Activated T-cell treated with anti-CD3 and anti-CD28 coated beads for 1 hour (primary cell): ENCODE measurements around the gene ATP5ME.

ENCODE experiments used
- DNase-seq: peaks from one replicate; pipeline ENCODE4 v3.0.0-alpha.2; 2020; ENCODE audit warnings: low read depth

ATP5ME gene

DNA sequence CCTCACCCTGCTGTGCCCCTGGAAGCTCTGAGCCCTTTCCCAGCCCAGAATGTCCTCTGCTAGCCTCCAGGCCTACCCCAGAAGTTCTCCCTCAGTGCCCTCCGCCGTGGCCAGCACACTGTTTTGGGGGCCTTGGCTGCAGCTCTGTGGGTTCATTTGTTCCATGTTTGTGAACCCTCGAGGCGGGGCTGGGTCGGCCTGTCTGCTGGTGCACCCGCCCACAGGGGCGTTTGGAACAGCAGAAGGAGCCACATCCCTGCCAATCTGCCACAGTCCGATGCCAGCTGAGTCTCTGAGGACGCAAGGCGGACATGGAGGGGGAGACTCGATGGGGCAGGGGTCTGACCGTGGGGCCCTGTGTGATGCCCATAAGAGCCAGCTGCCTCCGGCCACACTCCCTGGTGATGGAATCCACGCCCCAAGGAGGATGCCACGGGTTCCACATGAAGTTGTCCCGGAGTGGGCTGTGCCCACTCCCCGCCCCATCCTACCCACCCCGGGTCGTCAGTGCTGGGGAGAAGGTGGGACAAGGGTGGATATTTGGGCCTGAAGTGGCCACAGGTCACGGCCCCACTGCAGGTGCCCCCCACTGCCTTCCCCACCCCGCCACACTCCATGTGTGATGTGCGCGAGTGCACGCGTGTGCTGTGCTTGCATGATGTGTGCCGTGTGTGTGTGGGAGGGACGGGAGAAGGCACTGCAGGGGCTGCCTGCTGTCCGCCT lies 7.1 kb downstream of the ATP5ME start:
- DNase-seq = no peak

DNA sequence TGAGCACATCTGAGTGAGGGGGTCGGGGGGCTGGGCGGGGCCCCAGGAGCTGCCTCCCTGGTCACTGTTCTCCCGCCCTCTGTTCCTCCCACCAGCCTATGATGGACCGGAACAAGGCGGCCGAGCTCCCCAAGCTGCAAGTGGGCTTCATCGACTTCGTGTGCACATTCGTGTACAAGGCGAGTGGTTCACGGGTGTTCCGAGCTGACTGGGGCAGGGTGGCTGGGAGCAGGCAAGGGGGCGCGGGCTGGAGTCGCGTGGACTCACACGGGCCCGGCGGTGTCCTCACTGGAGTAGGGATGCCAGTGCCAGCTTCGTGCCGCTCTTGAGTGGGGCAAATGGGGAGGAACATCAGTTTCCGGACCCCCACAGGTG lies 7.7 kb downstream of the ATP5ME start:
- no peak for DNase-seq

DNA sequence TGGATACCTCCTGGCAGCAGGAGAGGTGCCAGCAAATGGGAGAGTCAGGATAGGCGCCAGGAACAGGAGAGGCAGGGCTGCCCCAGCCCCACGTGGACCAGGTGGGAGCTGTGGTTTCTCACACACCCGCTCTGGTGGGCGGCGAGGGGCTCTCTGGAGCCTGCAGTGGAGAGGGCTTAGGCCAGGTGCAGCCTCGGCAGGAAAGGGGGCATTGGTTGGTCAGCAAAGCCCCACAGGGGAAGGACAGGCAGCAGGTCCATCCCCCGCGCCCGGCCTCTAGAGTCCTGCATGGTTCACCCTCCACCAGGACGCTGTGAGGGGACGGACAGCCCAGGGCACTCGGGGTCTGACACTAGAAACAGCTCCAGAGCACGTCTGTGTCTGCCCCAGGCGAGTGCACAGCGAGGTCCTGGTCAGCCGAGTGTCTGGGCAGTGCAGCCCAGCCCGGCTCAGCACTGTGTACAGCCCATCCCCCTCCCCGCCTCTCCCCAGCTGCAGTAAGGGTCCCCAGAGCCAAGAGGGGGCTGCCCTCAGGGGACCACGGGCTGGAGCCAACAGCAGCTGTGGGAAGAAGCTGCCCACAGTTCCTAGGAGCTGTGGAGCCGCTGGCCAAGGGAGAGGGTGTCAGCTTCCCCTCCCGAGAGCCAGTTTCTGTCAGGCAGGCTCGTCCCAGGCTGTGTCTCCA lies 8.2 kb downstream of the ATP5ME start:
- DNase-seq = no peak

DNA sequence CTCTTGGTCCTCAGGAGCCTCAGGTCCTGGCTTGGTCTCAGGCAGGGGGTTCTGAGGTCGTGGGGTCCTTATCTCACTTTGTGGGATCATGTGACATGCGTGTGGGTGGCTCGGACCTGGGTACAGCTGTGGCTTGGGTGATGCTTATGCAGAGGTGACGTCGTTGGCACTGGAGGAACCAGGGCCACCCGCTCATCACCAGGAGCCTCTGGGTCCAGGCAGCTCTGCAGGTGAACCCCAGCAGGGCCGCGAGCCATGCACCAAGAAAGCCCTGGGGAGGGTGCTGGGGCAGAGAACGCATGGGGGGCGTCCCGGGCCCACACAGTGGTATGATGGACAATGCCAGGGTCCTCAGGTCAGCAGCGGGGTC lies 8.7 kb downstream of the ATP5ME start:
- no peak for DNase-seq

DNA sequence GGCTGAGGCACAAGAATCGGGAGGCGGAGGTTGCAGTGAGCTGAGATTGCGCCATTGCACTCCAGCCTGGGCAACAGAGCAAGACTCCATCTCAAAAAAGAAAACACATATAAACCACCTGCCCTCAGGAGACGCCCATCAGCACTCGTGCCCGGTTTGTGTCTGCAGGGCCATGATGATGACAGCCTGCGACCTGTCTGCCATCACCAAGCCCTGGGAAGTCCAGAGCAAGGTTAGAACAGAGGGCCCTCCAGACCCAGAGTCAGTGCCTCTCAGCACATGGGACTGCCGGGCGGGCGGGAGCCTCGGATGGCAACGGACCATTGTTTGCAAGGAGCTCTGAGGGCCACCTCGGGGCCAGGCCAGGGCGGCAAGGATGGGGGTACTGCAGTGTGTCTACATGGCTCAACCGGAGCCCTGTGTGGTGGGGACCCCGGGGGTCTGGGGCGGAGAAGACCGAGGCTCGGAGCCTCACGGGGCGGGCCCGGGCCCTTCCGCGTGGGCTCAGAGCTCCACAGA lies 9.3 kb downstream of the ATP5ME start:
- DNase-seq = no peak

DNA sequence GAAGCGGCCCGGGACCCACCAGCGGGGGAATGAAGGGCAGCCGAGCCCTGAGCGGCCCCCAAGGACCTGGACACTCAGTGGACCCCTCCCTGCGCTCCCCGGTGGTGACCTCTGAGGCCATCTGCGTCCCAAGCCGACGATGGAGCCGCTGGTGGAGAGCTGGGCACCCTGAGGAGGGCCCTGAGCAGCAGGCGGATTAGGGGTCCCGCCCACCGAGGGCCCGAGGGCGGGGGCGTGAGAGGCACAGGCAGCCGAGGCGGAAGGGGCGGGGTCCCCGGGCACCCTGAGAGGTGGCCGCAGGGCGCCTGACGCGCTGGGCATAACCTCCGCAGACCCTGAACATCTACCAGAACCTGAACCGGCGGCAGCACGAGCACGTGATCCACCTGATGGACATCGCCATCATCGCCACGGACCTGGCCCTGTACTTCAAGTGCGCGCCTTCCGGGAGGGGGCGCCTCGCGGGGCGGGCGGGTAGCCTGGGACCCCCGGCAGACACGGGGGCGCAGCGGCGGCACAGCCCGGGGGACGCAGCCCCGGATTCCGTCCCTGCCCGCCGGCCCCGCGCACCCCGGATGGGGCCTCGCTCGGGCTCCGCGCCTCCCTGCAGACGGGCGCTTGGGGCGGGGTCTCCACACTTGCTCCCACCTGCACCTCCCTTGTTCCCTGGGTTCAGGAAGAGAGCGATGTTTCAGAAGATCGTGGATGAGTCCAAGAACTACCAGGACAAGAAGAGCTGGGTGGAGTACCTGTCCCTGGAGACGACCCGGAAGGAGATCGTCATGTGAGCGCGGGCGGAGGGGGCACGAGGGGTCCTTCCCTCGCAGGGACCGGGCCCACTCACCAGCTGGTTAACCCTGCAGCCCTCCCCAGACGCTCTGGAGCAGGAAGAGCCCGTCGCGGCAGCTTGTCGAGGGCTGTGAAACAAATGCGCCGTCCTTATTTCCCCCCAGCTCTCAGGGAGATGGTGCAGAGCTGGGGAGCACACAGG lies 10.3 kb downstream of the ATP5ME start:
- peak; percentile 67 for DNase-seq

DNA sequence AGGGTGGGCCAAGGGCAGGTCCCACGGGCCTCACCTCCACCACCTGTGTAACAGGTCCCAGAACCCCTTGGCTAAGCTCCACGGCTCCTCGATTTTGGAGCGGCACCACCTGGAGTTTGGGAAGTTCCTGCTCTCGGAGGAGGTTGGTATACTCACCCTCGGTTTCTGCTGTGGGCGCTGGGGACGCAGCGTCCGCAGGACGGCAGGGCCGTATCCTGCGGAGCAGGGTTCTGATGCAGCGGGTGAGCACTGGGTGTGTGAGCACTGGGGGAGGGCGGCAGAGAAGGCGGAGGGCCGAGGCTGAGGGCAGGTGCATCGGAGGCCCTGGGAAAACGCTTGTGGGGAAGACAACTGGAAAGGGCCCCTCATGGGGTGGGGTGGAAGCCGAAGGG lies 11.0 kb downstream of the ATP5ME start:
- no peak for DNase-seq

DNA sequence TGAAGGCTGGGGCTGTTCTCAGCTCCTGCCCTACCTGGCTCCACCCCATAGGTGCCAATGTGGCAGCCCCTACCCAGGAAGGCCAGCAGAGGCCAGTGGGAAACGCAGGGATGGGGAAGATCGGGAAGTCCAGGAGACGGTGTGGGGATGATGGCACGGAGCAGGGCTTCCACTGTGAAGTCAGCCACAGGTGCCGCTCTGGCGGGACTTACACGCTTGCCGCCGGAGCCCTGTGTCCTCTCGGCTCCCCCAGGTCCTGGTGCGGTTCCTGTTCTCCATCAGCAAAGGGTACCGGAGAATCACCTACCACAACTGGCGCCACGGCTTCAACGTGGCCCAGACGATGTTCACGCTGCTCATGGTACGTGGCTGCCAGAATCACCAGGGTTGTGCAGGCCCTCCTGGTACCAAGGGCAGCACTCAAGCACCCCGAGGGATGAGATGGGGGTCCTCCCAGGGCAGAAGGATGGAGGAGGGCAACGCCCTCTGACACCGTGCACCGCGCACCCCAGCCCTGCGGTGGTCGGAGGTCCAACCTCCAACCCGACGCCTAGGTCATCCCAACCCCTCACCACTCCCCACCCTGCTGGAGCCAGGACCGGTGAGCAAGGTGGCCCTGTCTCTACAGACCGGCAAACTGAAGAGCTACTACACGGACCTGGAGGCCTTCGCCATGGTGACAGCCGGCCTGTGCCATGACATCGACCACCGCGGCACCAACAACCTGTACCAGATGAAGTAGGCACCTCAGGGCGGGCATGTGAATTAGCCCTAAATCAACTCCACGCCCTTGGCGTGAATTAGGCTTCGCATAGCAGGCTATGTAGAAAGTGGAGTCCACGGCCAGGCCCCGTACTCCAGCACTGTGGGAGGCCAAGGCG lies 12.0 kb downstream of the ATP5ME start:
- no peak for DNase-seq

DNA sequence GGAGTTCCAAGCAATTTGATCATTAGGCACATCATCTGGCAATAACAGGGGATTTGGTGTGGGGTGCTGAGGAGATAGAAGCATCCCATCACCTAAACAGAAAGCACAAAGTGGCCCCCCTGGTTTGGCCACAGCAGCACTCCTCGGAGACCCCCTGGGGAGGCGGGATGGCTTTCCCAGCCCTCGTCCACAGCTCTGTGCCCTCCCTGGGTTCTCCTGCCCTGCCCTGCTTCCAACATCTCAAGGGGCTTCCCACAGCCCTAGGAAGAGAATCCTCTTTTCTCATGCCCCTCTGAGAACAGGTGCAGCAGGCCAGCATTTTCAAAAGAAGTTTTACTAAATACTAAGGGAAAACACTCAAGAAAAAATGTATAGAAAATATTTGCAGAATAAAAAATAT lies 12.8 kb downstream of the ATP5ME start:
- no peak for DNase-seq

DNA sequence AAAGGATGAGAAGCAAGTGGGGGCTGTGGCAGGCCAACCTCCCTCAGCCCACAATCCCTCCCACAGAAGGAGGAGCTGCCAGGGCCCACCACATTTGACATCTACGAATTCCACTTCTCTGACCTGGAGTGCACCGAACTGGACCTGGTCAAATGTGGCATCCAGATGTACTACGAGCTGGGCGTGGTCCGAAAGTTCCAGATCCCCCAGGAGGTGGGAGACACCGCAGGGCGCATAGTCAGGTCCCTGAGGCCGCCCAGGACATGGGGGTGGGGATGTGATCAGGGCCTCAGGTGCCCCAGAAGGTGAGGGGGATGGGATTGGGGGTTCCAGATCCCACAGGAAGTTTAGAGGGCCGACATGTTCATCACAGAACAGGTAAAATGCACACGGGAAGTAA lies 13.7 kb downstream of the ATP5ME start:
- DNase-seq = no peak

DNA sequence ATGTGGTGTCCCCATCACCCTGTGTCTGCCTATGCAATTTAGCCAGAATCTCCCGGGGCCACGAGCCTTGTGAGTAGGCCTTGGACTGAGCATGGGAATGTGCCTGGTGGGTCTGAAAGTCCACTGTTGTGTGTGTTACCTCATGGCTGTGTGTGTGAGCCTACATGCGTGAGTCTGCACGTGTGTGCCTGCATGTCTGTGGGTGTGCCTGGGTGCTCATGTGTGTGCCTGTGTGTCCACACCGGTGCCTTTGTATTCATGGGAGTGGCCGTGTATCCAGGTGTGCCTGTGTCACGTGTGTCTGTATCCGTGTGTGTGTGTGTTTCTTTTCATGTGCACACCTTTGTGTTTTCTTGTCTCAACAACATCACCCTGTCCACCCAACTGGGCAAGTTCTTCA lies 14.2 kb downstream of the ATP5ME start:
- no peak for DNase-seq

DNA sequence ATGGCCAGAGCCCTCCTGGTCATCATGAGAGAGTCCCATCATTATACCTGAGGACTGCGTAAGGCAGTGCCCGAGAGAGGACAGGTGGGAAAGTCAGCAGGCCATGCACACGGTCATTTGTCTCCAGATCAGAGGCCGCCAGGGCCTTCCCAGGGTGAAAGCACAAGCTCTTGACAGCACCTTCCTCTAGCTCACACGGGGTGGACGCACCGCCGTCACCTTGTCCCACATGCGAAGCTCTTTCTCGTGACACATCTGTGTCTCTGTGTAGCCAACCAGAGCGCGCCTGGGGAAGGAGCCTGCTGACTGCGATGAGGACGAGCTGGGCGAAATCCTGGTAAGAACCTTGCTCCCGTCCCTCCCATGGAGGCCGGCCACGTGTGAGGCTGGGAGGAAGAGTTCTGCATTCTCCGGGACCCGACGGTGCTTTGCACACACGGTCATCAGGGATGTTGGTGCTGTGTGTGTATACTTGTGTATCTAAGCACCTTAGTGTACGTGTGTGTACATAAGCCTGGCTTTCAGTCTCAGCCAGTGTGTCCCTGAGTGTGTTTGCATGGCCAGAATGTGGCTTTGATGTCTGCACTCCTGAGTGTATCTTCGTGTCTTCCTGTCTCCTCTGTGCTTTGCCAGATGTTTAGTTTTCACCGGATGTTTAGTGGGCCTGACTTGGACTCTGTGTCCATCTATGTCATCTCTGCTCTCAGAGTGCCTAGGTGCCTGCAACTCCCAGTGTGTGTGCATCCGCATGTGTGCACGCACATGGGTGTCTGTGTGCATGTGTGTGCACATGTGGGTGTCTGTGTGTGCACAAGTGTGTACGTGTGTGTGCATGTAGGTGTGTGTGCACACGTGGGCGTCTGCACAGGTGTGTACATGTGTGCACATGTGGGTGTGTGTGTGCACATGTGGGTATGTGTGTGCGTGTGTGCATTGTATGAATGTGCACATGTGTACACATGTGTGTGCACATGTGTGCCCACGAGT lies 15.1 kb downstream of the ATP5ME start:
- DNase-seq = no peak

DNA sequence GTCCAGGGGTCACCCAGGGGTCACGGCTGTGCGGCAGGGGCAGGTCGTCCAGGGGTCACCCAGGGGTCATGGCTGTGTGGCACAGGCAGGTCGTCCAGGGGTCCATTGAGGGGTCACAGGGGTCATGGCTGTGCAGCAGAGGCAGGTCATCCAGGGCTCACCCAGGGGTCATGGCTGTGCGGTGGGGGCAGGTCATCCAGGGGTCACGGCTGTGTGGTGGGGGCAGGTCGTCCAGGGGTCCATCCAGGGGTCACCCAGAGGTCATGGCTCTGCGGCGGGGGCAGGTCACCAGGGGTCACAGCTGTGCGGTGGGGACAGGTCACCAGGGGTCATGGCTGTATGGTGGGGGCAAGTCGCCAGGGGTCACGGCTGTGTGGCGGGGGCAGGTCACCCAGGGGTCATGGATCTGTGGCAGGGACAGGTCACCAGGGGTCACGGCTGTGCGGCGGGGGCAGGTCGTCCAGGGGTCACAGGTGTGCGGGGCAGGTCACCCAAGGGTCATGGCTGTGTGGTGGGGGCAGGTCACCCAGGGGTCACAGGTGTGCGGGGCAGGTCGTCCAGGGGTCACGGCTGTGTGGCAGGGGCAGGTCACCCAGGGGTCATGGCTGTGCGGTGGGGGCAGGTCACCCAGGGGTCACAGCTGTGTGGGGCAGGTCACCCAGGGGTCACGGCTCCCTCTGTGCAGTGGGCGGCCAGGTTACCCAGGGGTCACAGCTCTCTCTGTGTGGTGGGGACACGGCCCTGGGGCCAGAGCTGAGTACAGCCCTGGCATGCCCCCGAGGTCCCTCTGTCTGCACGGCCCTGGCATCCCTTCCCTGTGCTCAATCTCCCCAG lies 16.0 kb downstream of the ATP5ME start:
- no peak for DNase-seq

DNA sequence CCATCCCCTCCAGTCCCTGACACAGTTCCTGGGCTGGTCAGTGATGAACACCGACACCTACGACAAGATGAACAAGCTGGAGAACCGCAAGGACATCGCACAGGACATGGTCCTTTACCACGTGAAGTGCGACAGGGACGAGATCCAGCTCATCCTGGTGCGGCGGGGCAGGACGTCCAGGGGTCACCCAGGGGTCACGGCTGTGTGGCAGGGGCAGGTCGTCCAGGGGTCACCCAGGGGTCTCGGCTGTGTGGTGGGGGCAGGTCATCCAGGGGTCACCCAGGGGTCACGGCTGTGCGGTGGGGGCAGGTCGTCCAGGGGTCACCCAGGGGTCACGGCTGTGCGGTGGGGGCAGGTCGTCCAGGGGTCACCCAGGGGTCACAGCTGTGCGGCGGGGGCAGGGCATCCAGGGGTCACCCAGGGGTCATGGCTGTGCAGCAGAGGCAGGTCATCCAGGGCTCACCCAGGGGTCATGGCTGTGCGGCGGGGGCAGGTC lies 16.7 kb downstream of the ATP5ME start:
- no peak for DNase-seq

DNA sequence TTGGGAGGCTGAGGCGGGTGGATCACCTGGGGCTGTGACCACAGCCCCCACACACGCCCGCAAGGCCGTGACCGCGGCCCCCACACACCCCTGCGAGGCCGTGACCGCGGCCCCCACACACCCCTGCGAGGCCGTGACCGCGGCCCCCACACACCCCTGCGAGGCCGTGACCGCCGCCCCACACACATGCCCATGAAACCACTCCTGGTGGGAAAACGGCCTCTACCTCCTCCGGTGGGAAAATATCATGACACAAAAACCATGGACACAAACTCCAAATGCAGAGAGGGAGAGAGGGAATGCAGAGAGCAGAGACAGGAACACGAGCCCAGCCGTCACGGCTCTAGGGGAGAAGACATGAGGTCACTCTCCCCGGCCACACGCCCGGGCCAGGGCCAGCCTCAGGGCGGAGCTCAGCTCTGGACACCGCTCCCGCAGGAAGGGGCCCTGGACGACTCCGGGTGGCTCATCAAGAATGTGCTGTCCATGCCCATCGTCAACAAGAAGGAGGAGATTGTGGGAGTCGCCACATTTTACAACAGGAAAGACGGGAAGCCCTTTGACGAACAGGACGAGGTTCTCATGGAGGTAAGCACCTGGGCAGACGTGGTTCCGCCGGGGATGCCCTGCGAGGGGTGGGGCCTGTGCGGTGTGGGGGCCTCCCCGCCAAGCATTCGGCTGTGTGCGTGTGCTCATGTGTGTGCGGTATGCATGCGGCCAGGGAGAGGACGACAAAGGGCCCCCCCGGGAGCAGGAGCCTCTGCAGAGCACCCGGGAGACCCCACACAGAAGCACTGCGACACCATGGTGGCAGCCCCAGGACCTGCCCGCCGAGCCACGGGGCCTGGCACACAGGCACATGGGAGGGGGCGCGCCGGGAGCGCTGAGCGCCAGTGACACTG lies 17.4 kb downstream of the ATP5ME start:
- DNase-seq = no peak

DNA sequence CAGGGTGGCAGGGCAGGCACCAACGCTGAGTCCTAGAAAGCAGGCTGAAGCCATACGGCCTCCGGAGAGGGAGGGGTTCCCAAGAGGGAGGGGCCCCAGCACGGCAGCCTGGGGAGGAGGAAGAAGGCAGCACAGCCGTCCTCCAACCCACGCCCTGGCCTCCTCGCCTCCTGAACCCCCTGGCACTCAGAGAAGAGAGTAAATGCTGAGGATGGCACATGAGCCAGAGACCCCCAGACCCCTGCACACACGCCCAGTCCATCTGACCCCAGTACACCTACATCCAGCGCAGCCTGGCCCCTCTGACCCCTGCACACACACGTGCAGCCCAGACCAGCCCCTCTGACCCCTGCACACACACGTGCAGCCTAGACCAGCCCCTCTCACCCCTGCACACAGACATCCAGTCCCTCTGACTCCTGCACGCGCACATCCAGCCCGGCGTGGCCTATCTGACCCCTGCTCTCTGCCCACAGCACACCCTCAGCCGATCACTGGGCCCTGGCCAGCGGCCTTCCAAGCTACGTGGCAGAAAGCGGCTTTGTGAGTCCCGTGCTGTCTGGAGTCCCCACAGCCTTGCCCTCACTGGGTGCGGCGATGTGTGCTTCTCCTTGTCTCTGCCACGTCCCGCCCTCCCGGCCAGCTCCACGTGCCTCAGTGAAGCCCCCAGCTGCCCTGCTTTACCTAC lies 18.5 kb downstream of the ATP5ME start:
- DNase-seq = no peak

DNA sequence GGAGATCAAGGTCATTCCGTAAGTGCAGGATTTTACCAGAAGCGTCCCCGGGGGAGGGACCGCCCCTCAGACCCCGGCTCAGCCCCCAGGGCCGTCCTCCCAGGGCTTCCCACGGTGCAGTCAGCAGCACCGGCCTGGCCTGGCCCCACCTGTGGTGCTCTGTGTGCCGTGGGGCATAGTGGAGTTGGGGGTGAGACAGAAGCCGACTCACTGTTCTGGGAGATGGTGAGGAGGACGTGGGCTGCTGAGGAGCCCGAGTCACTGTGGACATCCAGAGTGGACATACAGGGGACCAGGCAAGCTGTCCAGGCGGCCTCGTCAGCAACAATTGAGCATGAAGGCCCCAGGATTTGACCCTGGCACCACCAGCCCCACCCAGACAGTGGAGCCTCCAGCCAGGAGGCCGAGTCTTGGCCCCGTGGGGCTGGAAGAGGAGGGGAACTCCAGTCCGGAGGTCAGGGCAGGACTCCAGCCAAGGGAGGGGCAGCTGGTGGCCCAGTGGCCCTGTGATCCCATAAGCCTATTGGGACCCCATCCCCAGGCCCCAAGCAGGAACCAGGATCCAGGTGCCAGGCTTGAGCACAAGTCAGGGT lies 19.1 kb downstream of the ATP5ME start:
- no peak for DNase-seq
